Skin of body (tissue), 2 donors: ENCODE results near the gene CRIP1. TPM values are rescaled to one million over a fixed set of nuclear protein-coding genes. Genes with fewer than 3 reads are reported as not detected.

Experiments
- DNase-seq: peaks from one replicate; lab custom pipeline; 2025; lab: John Stamatoyannopoulos, UW
- total RNA-seq: library from RNA; depleted of rRNA; stranded (reverse); fragments of >200 nt; gene quantifications from one replicate; pipeline ENCODE4 v1.2.3, GENCODE V29; 2014

CRIP1 gene
- total RNA-seq, 1 donor from 2014 or later = 10.5 TPM

DNA sequence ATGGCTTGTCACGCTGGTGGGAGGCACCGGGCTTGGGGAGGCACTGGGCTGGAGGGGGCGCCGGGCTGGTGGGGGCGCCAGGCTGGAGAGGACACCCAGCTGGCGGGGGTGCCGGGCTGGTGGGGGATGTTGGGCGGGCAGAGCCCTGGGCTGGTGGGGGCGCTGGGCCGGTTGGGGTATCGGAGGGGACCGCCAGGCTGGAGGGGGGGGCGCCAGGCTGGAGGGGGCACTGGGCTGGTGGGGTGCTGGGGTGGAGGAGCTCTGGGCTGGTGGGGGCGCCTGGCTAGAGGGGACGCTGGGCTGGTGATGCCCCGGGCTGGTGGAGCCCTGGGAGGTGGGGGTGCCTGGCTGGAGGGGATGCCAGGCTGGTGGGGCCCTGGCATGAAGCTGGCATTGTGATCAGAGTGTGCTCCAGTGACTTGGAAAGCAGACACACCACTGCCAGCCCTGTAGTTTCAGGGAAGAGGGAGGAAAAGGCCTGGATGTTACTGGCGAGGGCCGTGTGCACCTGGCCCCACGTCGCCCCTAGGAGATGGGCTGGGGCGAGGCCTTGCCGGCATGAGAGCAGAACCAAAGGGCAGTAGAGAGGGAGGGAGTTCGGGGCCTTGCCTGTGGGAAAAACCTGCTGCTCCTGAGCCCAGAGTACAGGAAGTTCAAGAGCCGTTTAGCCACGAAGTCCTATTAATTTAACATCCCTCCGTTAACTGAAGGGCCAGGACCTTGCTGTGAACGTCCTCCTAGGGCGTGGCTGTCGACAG lies 17.4 kb downstream of the CRIP1 start:
- no peak for DNase-seq

DNA sequence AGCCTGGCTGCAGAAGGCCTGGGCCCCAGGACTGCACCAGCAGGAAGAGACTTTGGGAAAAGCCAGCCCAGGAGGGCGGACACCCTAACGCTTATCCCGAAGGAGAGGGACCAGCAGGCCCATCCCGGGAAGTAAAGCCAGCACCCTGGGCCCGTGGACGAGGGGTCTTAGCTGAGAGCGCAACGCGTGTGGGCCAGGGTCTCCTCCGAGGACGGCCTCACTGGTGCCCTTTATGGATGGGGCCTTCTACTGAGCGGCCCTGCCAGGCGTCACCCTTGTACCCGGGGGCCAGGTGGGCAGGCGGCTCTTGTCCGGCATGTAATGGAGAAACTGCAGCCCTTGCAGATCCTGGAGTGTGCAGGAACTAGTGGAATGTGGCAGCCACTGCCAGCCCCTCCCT lies 18.4 kb downstream of the CRIP1 start:
- DNase-seq = no peak

DNA sequence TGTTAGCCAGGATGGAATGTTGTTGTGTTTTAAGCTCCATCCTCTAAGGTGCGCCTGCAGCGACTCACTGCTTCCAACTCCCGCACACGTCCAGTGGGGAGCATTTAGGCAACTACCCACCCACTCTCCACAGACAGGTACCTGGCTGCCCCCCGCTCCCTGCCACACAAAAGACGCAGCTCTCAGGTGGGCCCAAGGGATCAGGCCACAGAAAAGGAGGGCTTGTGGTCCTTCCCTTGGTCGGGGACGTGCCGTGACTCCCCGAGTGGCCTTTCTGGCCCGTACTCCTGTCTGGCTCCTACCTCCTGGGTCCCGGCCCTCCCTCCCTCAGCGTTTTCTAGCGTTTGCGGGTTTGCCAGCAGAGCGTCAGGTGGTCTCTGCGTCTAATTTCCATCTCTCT lies 20.6 kb downstream of the CRIP1 start:
- DNase-seq = no peak

DNA sequence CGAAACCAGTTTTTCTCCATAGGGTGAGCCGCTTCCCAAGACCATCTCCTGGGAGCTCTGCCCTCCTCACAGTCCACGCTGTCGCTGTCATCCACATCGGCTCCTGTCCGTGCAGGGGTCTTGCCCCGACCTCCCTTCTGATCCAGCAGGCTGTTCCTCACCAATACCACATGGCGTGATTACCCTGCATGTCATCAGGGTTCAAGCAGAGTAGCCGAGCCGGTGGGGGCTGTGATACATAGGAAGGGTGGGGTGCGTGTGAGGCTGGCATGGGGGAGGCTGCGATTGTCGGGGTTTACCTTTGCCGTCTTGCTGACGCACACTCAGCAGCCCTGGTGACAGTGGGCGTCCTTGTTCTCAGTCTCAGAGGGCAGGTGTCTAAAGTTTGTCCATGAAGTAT lies 21.4 kb downstream of the CRIP1 start:
- DNase-seq = no peak

DNA sequence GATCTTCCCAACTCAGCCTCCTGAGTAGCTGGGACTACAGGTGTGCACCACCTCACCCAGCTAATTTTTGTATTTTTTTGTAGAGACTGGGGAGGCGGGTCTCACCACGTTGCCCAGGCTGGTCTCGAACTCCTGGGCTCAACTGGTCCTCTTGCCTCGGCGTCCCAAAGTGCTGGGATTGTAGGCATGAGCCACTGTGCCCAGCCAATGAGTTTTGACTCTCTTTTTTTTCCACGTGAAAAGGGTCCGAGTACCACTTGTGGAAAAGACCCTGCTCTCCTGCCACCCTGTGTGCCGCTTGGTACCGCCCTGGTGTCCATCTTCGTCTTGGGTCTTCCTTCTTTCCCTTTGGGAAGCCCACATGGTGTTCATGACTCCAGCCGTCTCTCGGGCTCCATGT lies 21.9 kb downstream of the CRIP1 start:
- DNase-seq = no peak

DNA sequence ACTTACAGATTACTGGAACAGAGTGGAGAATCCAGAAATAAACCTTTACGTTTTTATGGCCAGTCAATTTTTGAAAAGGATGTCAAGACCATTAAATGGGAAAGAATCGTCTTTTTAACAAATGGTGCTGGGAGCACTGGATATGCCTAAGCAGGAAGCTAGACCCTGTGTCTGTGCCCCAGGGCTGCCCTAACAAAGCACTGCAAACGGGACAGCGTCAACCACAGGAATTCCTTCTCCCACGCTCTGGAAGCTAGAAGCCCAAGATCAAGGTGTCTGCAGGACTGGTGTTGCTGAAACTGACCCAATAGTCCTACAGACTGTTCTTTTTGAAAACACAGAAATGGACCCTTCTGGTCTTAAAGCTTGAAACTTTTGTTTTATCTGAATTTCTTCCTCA lies 30.4 kb downstream of the CRIP1 start:
- DNase-seq = no peak

DNA sequence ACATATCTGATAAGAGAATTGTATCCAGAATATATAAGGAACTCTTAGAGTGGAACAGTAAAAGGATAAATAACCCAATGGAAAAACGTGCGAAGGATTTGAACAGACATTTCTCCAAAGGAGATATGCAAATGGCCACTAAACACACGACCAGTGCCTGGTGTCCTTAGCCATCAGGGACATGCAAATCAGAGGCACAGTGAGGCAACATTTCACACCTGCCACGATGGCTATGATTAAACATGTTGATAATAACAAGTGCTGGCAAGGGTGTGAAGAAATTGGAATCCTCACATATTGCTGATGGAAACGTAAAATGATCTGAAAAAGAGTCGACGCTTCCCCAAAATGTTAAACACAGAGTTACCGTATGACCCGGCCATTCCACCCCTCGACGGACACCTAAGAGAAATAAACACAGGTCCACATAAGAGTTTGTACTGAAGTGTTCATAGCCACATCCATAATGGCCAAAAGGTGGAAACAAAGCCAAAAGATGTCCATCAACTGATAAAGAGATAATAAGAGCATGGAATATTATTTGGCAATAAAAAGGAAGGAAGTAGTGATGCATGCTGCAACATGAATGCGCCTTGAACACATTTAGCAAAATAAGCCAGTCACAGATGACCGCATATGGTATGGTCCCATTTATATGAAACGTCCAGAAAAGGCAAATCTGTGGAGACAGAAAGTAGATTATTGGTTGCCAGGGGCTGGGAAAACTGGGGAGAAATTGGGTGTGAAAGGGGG lies 33.4 kb downstream of the CRIP1 start:
- no peak for DNase-seq

DNA sequence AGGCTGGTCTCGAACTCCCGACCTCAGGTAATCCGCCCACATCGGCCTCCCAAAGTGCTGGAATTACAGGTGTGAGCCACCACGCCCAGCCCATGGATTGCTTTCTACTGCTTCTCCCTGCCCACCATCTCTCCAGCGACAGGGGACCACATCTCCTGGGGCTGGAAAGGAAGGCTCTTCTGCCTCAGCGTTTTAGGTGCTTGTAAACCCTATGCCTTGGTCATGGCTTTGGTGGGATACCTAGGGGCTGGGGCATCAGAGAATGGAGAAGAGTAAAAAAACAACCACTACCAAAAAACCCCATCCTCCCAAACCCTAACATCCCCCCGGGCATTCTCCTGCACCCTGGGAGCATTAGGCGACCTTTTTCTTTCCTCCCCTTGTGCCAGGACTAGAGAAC lies 38.6 kb downstream of the CRIP1 start:
- DNase-seq = no peak

DNA sequence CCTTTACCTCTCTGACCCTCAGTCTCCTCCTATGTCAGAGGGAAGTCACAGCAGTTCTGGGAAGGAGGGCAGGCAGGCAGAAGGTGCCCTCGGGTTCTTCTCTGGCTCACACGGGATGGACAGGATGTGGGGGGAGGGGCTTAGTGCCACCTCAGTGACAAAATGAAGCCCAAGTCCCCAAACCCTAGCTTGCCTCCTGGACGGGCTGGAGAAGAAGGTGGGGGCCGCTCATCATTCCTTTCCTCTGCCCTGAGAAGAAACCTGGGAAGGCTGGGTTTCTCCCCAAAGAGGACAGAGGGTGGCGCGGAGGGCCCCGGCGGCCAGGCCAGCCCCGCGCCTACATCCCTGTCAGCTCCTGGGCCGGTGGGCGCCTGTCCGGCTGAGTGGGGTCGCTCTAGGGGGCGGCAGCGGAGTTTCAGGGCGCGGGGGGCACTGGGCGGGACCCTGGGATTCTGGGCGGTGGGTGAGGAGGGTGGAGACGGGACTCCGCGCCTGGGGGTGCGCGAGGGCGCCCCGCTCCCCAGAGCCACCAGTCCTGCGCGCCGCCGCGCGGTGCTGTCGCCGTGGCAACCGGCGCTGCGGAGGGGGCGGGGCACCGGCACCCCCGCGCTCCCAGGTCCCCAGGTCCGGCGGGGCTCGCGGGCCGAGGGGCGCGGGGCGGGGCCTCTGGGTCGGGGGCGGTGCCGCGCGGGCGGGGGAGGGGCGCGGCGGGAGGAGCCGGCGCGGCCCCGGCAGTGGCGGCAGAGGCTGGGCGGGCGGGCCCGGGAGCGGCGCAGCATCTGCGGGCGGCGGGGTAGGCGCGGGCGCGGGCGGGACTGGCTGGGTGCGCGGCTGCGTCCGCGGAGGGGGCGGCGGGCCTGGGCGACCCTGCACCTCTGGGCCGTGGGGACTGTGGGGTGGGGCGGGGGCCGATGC lies 39.4 kb downstream of the CRIP1 start, which contains the start of gene TMEM121:
Gene TMEM121, plus strand, starts transcription at position 723 of the 915 bp plus-strand sequence. CDS start 2,252 bp downstream, outside the sequence.
- DNase-seq = no peak

DNA sequence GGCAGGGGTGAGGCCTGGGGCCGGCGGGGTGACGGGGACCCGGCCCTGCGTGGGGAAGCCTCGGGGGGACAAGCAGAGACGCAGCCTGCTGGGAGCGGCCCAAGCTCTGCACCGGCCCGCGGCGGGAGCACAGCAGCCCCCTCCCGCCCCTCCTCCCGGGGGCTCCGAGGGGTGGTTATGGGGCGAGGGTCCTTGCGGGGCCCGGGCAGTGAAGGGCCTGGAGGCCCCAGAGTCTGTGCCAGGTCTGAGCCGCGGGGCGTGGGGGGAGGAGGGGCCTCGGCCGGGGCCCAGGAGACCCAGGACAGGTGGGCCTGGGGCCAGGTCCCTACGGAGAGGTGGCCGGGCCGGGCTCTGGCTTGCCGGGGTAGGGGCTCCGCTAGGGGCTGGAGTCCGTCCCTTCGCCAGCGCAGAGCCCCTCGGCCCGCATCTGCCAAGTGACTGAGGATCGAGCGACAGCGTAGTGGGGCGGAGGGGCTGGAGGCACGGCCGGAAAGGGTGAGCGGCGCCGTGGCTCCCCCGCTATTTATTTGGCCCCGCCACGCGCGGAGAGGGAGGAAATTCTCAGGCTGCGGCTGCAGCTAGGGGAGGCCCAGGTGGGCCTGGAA lies 40.2 kb downstream of the CRIP1 start:
- no peak for DNase-seq

DNA sequence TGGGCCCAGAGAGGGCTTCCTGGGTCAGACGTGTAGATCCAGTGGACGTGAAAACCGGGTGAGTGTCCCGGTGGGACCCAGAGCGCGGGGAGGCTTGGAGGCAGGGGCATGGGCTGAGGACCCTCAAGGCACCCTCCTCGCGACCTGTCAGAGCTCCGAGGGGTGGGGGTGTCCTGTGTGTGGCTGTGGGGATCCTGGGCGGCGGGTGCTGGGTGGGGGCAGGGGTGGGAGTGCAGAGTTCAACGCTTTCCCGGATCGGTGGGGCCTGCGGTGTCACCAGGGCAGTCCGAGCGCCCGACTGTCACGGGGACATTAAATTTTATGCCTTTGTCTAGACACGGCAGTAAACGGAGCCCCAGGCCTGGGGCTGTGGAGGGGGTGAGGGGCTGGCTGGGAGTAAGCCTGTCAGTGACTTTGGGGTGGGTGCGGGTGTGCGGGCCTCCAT lies 40.7 kb downstream of the CRIP1 start:
- no peak for DNase-seq

DNA sequence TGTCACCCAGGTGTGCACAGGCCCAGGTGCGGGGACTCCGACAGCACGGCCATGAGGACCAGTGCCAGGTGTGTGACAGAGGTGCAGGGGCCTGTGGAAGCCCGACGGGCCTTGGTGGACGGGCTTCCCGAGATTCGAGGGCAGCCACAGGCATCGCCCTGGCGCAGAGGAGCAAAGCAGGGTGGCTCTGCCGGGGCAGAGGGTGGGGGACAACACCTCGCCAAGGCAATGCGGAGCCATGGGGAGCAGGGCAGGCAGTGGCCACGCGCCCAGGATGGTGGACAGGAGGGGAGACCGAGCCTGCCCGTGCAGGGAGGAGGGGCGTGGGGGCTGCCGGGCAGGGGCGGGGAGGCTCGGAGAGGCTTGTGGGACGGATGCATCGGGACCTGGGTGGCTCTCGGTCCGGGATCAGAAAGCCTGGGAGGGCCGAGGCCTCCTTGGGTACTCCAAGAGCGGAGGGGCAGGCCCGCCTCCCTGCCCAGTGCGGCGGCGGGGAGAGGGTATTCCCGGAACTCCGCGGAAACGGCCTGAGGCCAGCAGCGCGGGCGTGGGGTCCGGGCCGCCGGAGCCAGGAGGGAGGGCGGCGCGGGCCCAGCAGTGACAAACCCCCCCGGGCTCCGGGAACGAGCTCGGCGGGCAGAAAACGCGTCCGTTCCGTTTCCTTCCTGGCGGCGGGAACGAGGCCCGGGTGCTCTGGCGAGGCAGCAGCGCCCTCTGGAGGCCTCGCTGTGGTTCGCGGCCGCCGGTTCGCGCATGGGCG lies 41.3 kb downstream of the CRIP1 start:
- peak; percentile 63 for DNase-seq

DNA sequence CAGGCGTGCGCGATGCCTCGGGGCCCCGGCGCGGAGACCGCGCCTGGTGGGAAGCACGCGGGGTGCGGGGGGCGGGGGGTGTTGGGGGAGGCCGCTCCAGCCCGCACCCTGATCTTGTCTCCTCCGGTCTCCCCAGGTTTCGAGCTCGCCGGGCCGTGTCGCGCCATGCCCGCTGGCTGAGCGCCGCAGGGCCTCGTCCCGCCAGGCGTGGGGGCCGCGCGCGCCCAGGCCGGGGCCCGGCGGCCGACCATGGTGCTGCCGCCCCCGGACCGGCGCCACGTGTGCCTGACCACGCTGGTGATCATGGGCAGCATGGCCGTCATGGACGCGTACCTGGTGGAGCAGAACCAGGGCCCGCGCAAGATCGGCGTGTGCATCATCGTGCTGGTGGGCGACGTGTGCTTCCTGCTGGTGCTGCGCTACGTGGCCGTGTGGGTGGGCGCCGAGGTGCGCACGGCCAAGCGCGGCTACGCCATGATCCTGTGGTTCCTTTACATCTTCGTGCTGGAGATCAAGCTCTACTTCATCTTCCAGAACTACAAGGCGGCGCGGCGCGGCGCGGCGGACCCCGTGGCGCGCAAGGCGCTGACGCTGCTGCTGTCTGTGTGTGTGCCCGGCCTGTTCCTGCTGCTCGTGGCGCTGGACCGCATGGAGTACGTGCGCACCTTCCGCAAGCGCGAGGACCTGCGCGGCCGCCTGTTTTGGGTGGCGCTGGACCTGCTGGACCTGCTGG lies 42.1 kb downstream of the CRIP1 start:
- no peak for DNase-seq

DNA sequence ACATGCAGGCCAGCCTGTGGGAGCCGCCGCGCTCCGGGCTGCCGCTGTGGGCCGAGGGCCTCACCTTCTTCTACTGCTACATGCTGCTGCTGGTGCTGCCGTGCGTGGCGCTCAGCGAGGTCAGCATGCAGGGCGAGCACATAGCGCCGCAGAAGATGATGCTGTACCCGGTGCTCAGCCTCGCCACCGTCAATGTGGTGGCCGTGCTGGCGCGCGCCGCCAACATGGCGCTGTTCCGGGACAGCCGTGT lies 42.6 kb downstream of the CRIP1 start:
- DNase-seq = no peak

DNA sequence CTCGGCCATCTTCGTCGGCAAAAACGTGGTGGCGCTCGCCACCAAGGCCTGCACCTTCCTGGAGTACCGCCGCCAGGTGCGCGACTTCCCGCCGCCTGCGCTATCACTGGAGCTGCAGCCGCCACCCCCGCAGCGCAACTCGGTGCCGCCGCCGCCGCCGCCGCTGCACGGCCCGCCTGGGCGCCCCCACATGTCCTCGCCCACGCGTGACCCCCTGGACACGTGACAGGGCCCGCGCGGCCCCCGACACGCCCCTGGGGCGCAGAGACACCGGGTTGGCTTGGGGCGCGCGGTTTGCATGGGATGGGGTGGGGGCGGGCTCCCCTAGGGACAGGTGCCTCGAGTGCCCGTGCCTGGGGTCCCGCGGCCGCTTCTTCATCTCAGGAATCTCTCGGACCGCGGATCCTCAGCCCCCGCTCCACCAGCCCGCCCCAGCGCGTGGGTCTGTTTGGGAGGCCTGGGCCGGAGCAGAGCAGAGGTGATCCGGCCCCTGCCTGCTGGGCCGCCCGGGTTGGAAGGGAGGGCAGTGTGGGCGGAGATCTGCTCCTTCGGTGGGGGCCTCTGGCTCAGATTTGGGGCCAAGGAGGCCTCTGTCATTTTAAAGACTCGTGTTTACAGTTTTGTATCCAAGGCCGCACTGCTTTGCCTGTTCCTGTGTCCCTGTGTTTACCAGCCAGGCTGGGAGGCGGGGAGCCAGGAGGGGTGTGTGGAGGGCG lies 43.0 kb downstream of the CRIP1 start:
- DNase-seq = no peak

DNA sequence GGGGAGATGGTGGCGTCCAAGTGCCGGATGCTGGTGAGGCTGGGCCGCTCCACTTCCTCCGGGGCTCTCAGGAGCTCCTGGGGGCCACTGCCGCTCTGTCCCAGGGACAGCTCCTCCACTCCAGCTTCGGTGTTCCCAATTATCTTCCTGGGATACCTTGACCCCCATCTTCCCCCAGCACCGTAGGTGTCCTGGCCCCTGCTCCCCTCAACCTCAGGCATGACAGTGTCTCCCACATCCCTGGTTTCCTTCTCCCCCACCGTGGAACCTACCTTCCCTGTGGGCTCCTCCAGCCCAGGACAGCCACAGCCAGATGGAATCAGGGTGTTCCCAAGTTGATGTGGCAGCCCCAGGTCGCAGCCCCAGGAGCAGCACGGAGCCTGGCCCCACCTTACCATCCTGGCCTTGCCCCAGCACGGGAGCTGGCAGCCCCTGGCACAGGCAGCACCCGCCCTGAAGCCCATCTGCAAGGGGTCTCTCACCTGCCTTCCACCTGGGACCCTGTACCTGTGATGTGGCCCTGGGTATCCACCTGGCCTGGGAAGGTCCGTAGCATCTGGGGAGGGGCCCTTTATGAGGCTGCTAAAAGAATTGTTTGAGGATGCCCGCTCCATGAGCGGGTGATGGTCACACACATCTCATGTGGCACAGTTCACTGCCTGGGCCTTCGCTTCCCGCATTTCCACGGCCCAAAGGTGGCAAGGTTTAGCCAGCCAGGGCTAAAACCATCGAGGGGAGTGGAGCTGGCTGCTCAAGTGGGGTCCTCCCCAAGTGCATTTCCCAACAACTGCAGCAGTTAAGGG lies 43.8 kb downstream of the CRIP1 start:
- DNase-seq = no peak

DNA sequence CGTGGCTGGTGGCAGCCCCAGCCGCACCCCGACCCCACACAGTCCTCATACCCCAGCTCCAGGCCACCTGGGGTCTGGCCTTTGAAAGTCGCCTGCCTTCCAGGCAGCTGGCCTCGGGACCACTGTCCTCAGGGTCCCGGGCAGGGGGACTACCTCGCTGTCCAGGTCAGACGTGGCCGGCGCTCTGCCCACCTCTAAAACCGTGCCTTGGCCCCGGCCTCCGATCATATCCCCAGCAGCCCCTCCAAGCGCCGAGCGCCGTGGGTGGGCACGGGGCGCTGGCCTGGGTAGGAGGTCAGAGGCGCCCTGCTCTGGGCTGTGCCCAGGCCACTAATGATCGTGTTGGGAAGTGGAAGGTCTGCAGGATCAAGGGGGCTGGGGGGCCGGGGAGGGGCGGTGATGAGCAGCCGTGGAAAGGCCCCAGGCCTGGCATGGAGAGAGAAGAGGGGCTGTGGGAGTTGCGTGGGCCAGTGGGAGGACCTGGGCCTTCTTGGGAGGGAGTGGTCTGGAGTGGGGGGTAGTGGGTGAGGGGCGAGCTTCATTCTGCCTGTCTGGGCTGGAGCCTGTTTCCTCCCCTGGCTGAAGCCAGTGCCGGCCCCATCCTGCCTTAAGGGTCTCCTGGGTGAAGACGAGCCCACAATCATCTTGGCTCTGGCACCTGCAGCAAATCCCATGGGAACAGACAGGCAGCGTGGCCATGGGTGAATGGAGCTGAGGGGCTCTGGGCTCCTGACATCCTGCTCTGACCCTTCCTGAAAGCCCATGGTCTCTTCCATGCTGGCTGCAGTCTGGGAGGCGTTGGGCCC lies 44.6 kb downstream of the CRIP1 start:
- DNase-seq = no peak
